ENCODE data around the gene DLX6.

The DLX6 gene

GRCh38 chr7:97002555-97003261 is 2.6 kb upstream of the DLX6 start:
- peaks cover 25% of the 10 kb centered on the region for H3K4me1 Mint-ChIP-seq (ENCODE audit: low read depth)
- peaks cover 4% of the 10 kb centered on the region for H3K9me3 Mint-ChIP-seq
- H3K36me3 Mint-ChIP-seq (ENCODE audit: low read depth), result peaks cover 5% of the 10 kb centered on the region
- H3K27me3 Mint-ChIP-seq, result peaks cover 83% of the 10 kb centered on the region
- H3K4me3 Mint-ChIP-seq, result no peak overlapping the region
- no peak overlapping the region for H3K27ac Mint-ChIP-seq

GRCh38 chr7:97003262-97004246 is 1.8 kb upstream of the DLX6 start:
- H3K27me3 Mint-ChIP-seq, result peaks cover 83% of the 10 kb centered on the region
- peaks cover 4% of the 10 kb centered on the region for H3K9me3 Mint-ChIP-seq
- H3K27ac Mint-ChIP-seq, result no peak overlapping the region
- H3K4me3 Mint-ChIP-seq, result no peak overlapping the region
- H3K36me3 Mint-ChIP-seq (ENCODE audit: low read depth), result peaks cover 5% of the 10 kb centered on the region
- H3K4me1 Mint-ChIP-seq (ENCODE audit: low read depth), result peaks cover 25% of the 10 kb centered on the region

- Mint-ChIP-seq H3K27me3 (peaks cover 84% of the 10 kb centered on the region), H3K4me1 (ENCODE audit: low read depth) (peaks cover 25% of the 10 kb centered on the region), H3K4me3 (no peak overlapping the region), H3K36me3 (ENCODE audit: low read depth) (peaks cover 5% of the 10 kb centered on the region), H3K9me3 (peaks cover 4% of the 10 kb centered on the region), H3K27ac (no peak overlapping the region)
These were observed 838 bp upstream of the DLX6 start for GRCh38 chr7:97004247-97005182.

- H3K4me1 Mint-ChIP-seq (ENCODE audit: low read depth), result peaks cover 25% of the 10 kb centered on the region
- H3K27me3 Mint-ChIP-seq, result peaks cover 83% of the 10 kb centered on the region
- H3K9me3 Mint-ChIP-seq, result peaks cover 4% of the 10 kb centered on the region
- no peak overlapping the region for H3K27ac Mint-ChIP-seq
- peaks cover 5% of the 10 kb centered on the region for H3K36me3 Mint-ChIP-seq (ENCODE audit: low read depth)
- peak overlapping the region; percentile 67 for H3K4me3 Mint-ChIP-seq
These were observed 882 bp downstream of the DLX6 start for GRCh38 chr7:97006055-97006815.

GRCh38 chr7:97006816-97007582 is 1.6 kb downstream of the DLX6 start:
- peaks cover 5% of the 10 kb centered on the region for H3K36me3 Mint-ChIP-seq (ENCODE audit: low read depth)
- H3K27me3 Mint-ChIP-seq, result peaks cover 83% of the 10 kb centered on the region
- peaks cover 25% of the 10 kb centered on the region for H3K4me1 Mint-ChIP-seq (ENCODE audit: low read depth)
- peaks cover 4% of the 10 kb centered on the region for H3K9me3 Mint-ChIP-seq
- peak overlapping the region; percentile 66 for H3K4me3 Mint-ChIP-seq
- H3K27ac Mint-ChIP-seq, result no peak overlapping the region

- Mint-ChIP-seq H3K4me3 (no peak overlapping the region), H3K36me3 (ENCODE audit: low read depth) (peaks cover 5% of the 10 kb centered on the region), H3K27ac (no peak overlapping the region), H3K9me3 (peaks cover 4% of the 10 kb centered on the region), H3K27me3 (peaks cover 83% of the 10 kb centered on the region), H3K4me1 (ENCODE audit: low read depth) (peaks cover 25% of the 10 kb centered on the region)
These were observed 2.2 kb downstream of the DLX6 start for GRCh38 chr7:97007583-97007861.

- H3K27me3 Mint-ChIP-seq, result peaks cover 82% of the 10 kb centered on the region
- H3K36me3 Mint-ChIP-seq (ENCODE audit: low read depth), result no peaks in the 10 kb centered on the region
- H3K27ac Mint-ChIP-seq, result no peak overlapping the region
- no peaks in the 10 kb centered on the region for H3K9me3 Mint-ChIP-seq
- H3K4me3 Mint-ChIP-seq, result no peak overlapping the region
- H3K4me1 Mint-ChIP-seq (ENCODE audit: low read depth), result peaks cover 20% of the 10 kb centered on the region
These were observed 3.0 kb downstream of the DLX6 start for GRCh38 chr7:97008275-97008917.

GRCh38 chr7:97009753-97010732 is 4.7 kb downstream of the DLX6 start:
- H3K27ac Mint-ChIP-seq, result no peak overlapping the region
- H3K27me3 Mint-ChIP-seq, result peaks cover 83% of the 10 kb centered on the region
- H3K4me1 Mint-ChIP-seq (ENCODE audit: low read depth), result peaks cover 17% of the 10 kb centered on the region
- H3K4me3 Mint-ChIP-seq, result no peak overlapping the region
- H3K36me3 Mint-ChIP-seq (ENCODE audit: low read depth), result no peaks in the 10 kb centered on the region
- H3K9me3 Mint-ChIP-seq, result no peaks in the 10 kb centered on the region

GRCh38 chr7:97011104-97011503 is 5.8 kb downstream of the DLX6 start:
- Mint-ChIP-seq H3K27ac (no peak overlapping the region), H3K4me3 (no peak overlapping the region), H3K9me3 (no peaks in the 10 kb centered on the region), H3K27me3 (peaks cover 93% of the 10 kb centered on the region), H3K4me1 (ENCODE audit: low read depth) (peaks cover 9% of the 10 kb centered on the region), H3K36me3 (ENCODE audit: low read depth) (no peaks in the 10 kb centered on the region)

- Mint-ChIP-seq H3K4me1 (ENCODE audit: low read depth) (peaks cover 4% of the 10 kb centered on the region), H3K36me3 (ENCODE audit: low read depth) (no peaks in the 10 kb centered on the region), H3K27ac (no peak overlapping the region), H3K27me3 (peaks cover 95% of the 10 kb centered on the region), H3K4me3 (no peak overlapping the region), H3K9me3 (no peaks in the 10 kb centered on the region)
These were observed 6.4 kb downstream of the DLX6 start for GRCh38 chr7:97011536-97012364.

GRCh38 chr7:97012365-97013133 is 7.2 kb downstream of the DLX6 start:
- H3K36me3 Mint-ChIP-seq (ENCODE audit: low read depth), result no peaks in the 10 kb centered on the region

More at GRCh38 chr7:97012365-97013133, 7.2 kb downstream of the DLX6 start:
- Mint-ChIP-seq H3K9me3 (no peaks in the 10 kb centered on the region), H3K27ac (no peak overlapping the region), H3K4me3 (no peak overlapping the region), H3K27me3 (peaks cover 95% of the 10 kb centered on the region), H3K4me1 (ENCODE audit: low read depth) (peaks cover under 1% of the 10 kb centered on the region)

Data from stimulated activated naive CD8-positive, alpha-beta T cell treated with anti-CD3 and anti-CD28 coated beads, Interleukin-15, Interleukin-2, amounts not matched to agents 100 ng/mL and 50 ng/mL, for 24 hours (primary cell).